T-cell (primary cell): ENCODE results near the gene TMCO2. TPM values are rescaled to one million over a fixed set of nuclear protein-coding genes. Genes with fewer than 3 reads are reported as not detected.

Source experiments
- ATAC-seq, 4 experiments: fragments of 200-7000 bp in 3 of 4; fragments of 150-1000 bp in 1 of 4; cut with Tn5 transposase; replicated peaks in 1 of 4; 1 replicate in 3 of 4; 2 replicates in 1 of 4; pipeline ENCODE4 v1.10.0; 2021; ENCODE audit warnings: moderate library complexity in 3 of 4, mild to moderate bottlenecking in 2 of 4, moderate number of reproducible peaks in 1 of 4
- CTCF ChIA-PET, 2 donors: fragments of 300-600 bp; sonication (Branson Sonifier 250); formaldehyde crosslinking; loops; one replicate each; lab custom pipeline; 2022; ENCODE audit warnings: antibody characterized with exemption in 2 of 2; lab: Charles Lee
- POLR2A ChIA-PET, 2 donors: fragments of 300-600 bp; sonication (Branson Sonifier 250); formaldehyde crosslinking; loops; one replicate each; lab custom pipeline; 2022; ENCODE audit warnings: antibody characterized with exemption in 2 of 2; lab: Charles Lee
- DNase-seq, 35 experiments: peaks; one replicate each; pipeline versions ENCODE4 v3.0.0 to v3.0.0-alpha.2; 2013 to 2023
- H3K27ac ChIP-seq: one replicate; pipeline ENCODE4 v1.5.1; 2013; ENCODE audit warnings: low read length
- H3K27me3 ChIP-seq, 2 experiments: replicated peaks in 1 of 2; 1 replicate in 1 of 2; 2 replicates in 1 of 2; pipeline versions ENCODE4 v1.6.1 to v1.7.0; 2013; ENCODE audit warnings: low read length in 1 of 2, mixed read lengths in 1 of 2; ENCODE audit not compliant: control insufficient read depth in 2 of 2, insufficient read depth in 2 of 2; ENCODE audit errors: extremely low read depth in 1 of 2
- H3K36me3 ChIP-seq, 2 donors: 1 replicate in 1 of 2; 2 replicates in 1 of 2; pipeline versions ENCODE4 v1.6.1 to v1.7.0; 2013; ENCODE audit warnings: low read length in 1 of 2; ENCODE audit not compliant: control insufficient read depth in 2 of 2, insufficient read depth in 1 of 2; ENCODE audit errors: extremely low read depth in 1 of 2
- H3K4me1 ChIP-seq, 2 experiments: 1 replicate in 1 of 2; 2 replicates in 1 of 2; pipeline versions ENCODE4 v1.6.1 to v1.7.0; 2013; ENCODE audit warnings: low read length in 2 of 2, mixed read lengths in 1 of 2; ENCODE audit not compliant: insufficient read depth in 2 of 2, control insufficient read depth in 1 of 2; ENCODE audit errors: extremely low read depth in 1 of 2
- H3K4me3 ChIP-seq, 2 donors: 1 replicate in 1 of 2; 2 replicates in 1 of 2; pipeline versions ENCODE4 v1.5.1 to v1.7.0; 2013; ENCODE audit warnings: mild to moderate bottlenecking in 2 of 2, low read length in 1 of 2, moderate library complexity in 1 of 2; ENCODE audit not compliant: control insufficient read depth in 1 of 2; ENCODE audit errors: extremely low read depth in 1 of 2
- H3K9me3 ChIP-seq: 2 replicates; pipeline ENCODE4 v1.7.0; 2013
- H3K27ac Mint-ChIP-seq, 2 donors: one replicate each; pipeline ENCODE4 v1.8.0; 2020 to 2021; ENCODE audit warnings: mild to moderate bottlenecking in 2 of 2, mixed read lengths in 2 of 2
- H3K27me3 Mint-ChIP-seq, 2 donors: one replicate each; pipeline ENCODE4 v1.8.0; 2021 to 2022; ENCODE audit warnings: mixed read lengths in 2 of 2
- H3K36me3 Mint-ChIP-seq: one replicate; pipeline ENCODE4 v1.8.0; 2021; ENCODE audit warnings: mixed read lengths
- H3K4me1 Mint-ChIP-seq, 3 donors: one replicate each; pipeline ENCODE4 v1.8.0; 2020 to 2022; ENCODE audit warnings: mixed read lengths in 3 of 3, mild to moderate bottlenecking in 1 of 3
- H3K4me3 Mint-ChIP-seq, 3 donors: one replicate each; pipeline ENCODE4 v1.8.0; 2020 to 2022; ENCODE audit warnings: mild to moderate bottlenecking in 3 of 3, mixed read lengths in 3 of 3, moderate library complexity in 3 of 3
- H3K9me3 Mint-ChIP-seq, 3 donors: one replicate each; pipeline ENCODE4 v1.8.0; 2020 to 2022; ENCODE audit warnings: mixed read lengths in 3 of 3
- WGBS: methylation state at CpG from one replicate; pipeline ENCODE4 v1.1.5; 2013; ENCODE audit warnings: missing lambda C conversion rate; ENCODE audit not compliant: insufficient coverage; 5-methylcytosine and 5-hydroxymethylcytosine counted together
- total RNA-seq, 35 experiments: library from RNA in 6 of 35; stranded (reverse) in 6 of 35; fragments of 120-200 nt in 1 of 35; gene quantifications; one replicate each; pipeline versions ENCODE4 v1.2.1 to v1.2.4 and lab custom pipeline; 2013 to 2026

The TMCO2 gene
- total RNA-seq, 5 donors from 2014 or later (not counting 1 experiment from before 2014, with no cell fraction given): not detected

DNA sequence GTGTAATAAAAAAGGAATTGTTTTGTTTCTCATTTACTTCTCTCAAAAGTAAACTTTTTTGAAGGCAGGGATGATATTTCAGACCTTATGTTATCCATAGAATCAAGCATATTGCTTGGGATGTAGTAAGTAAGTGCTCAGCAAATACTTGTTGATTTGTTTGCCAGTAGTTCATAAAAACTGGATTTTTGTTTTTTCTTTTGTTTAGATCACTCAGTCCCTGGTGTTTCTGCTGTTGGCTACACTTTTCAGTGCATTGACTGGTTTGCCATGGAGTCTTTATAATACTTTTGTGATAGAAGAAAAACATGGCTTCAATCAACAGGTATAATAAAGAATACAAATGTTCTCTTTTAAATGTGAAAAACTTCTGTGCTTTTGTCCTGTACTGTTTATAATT is 20.5 kb downstream of the TMCO2 start:
- ChIA-PET CTCF (interaction anchor here in 1 of 2 donors (0.6 kb wide), 1 partner anchor 17 kb away, joined by 3 read pairs; no protein-coding TSS in a partner anchor), POLR2A (no interaction called here)
- Mint-ChIP-seq H3K4me3 (no peak overlapping the region), H3K4me1 (peaks cover 11 to 15% (median 11%) of the 10 kb centered on the region in 3 donors), H3K36me3 (peaks cover 43% of the 10 kb centered on the region), H3K27me3 (no peaks in the 10 kb centered on the region), H3K9me3 (no peaks in the 10 kb centered on the region), H3K27ac (no peak overlapping the region)
- H3K27me3 ChIP-seq: no peaks in the 10 kb centered on the region
- ATAC-seq (no peak), DNase-seq (no peak)
- H3K36me3 ChIP-seq: peaks cover 8 to 69% of the 10 kb centered on the region in 2 donors
- no peaks in the 10 kb centered on the region for H3K4me1 ChIP-seq
- H3K9me3 ChIP-seq: no peaks in the 10 kb centered on the region
- no peak overlapping the region for H3K4me3 ChIP-seq
- no peak overlapping the region for H3K27ac ChIP-seq

DNA sequence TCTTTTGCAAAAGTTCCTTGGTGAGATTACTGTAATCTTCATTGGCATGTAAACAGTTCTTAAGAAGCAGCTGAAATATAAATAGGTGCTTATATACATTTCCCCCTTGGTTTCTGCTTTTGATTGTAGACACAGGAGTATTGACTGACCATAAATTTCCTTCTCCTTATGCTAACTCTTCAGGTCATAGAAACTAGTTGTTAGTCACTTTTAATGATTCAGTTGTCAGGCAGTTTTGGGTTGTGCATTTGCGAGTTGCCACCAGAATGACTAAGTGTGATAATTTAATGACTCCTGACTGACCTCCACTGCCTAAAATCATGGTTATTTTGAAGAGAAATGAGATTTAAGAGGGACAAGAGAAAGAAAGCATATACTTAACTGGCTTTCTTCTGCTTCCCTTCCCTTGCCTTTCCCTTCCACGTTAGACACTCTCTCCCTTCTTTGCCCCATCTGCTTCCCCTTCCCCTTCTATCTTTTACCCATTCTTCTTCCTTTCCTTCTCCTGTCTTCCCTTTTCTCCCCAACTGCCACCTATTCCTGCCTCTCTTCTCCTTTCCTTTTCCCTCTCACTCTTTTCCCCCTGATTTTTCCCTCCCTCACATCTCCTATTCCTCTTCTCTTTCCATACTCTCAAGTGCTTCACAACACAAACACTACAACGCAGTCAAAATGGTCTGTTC is 22.6 kb downstream of the TMCO2 start:
- peaks cover 4 to 66% of the 10 kb centered on the region in 2 donors for H3K36me3 ChIP-seq

DNA sequence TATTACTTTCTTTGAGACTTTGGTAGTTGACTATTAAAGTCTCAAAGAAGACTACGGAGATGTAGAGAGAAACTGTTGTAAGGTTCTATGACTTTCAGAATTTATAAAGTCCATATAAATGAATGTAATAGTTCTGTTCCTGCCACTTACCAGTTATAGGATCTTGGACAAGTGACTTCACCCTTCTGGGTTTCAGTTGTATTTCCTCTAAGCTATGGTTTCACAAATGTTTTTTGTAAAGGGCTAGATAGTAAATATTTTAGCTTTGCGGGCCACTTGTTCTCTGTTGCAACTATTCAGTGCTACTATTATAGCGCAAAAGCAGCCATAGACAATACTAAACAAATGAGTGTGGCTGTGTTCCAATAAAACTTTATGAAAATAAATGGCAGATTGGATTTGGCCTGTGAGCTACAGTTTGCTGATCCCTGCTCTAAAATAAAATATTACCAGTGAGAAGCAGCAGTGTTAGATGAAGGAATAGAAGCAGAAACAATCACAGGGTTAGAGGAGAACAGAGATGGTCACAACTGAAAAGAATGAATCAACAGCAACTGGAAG is 25.0 kb downstream of the TMCO2 start:
- no CpG with 5 or more reads among the region's 3 CpGs for WGBS

More for the DNA sequence above, 22.6 kb downstream of the TMCO2 start:
- no peaks in the 10 kb centered on the region for H3K27me3 Mint-ChIP-seq
- Histone ChIP-seq H3K4me1 (no peaks in the 10 kb centered on the region), H3K27me3 (no peaks in the 10 kb centered on the region), H3K27ac (no peak overlapping the region), H3K9me3 (no peaks in the 10 kb centered on the region), H3K4me3 (no peak overlapping the region)
- ChIA-PET CTCF (no interaction called here), POLR2A (interaction anchor here in 1 of 2 donors (0.6 kb wide), 1 partner anchor 155 kb away, joined by 3 read pairs; no protein-coding TSS in a partner anchor)
- no peak for ATAC-seq
- peaks cover 50% of the 10 kb centered on the region for H3K36me3 Mint-ChIP-seq
- DNase-seq: no peak
- H3K4me1 Mint-ChIP-seq: peaks cover 6 to 14% (median 6%) of the 10 kb centered on the region in 3 donors
- no peaks in the 10 kb centered on the region for H3K9me3 Mint-ChIP-seq
- whole genome bisulfite sequencing: 58% methylated on average over 2 of the region's 3 CpGs
- H3K27ac Mint-ChIP-seq: peak overlapping the region in 1 of 2 donors; percentile 22
- H3K4me3 Mint-ChIP-seq: no peak overlapping the region

DNA sequence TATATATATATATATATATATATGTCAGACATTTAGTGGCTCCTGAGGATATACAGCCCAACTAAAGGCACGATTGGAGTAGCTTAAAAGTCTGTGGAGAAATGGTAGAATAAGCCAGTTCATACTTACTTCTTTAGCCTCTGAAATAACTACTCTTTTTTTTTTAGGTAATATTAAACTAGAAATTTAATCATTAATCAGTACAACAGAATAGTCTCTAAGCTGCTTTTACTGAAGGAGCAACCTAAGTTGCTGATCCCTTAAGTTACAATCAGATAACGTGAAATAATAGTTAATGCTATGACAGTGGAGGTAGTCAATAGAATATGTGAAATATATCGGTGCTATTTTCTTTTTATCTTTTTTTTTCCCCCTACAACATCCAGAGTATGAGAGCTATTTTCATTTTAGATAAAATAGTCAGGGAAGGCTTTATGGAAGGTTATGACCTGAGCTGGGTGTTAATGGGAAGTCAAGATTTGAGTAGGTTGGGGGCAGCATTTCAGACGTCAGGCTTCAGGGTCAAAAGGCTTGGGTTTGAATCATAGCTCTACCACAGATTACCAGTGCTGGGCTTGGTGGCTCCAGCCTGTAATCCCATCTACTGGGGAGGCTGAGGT is 25.9 kb downstream of the TMCO2 start:
- Histone ChIP-seq H3K9me3 (no peaks in the 10 kb centered on the region), H3K27me3 (no peaks in the 10 kb centered on the region), H3K36me3 (peaks cover 0 to 57% of the 10 kb centered on the region in 2 donors), H3K4me1 (no peaks in the 10 kb centered on the region), H3K4me3 (no peak overlapping the region), H3K27ac (no peak overlapping the region)
- Mint-ChIP-seq H3K27me3 (no peaks in the 10 kb centered on the region), H3K4me1 (peaks cover 0 to 14% (median 0%) of the 10 kb centered on the region in 3 donors), H3K4me3 (no peak overlapping the region), H3K9me3 (no peaks in the 10 kb centered on the region), H3K36me3 (peaks cover 40% of the 10 kb centered on the region), H3K27ac (no peak overlapping the region)
- CTCF ChIA-PET: no interaction called here
- no CpG with 5 or more reads among the region's 4 CpGs for WGBS
- POLR2A ChIA-PET: interaction anchor here (0.6 to 0.7 kb wide), 2 partner anchors 41 to 277 kb away, joined by 3 to 6 read pairs; no protein-coding TSS in a partner anchor
- no peak for DNase-seq
- no peak for ATAC-seq

More for the DNA sequence above, 25.0 kb downstream of the TMCO2 start:
- Histone ChIP-seq H3K4me3 (no peak overlapping the region), H3K27me3 (no peaks in the 10 kb centered on the region), H3K4me1 (no peaks in the 10 kb centered on the region), H3K27ac (no peak overlapping the region), H3K9me3 (no peaks in the 10 kb centered on the region), H3K36me3 (peaks cover 0 to 67% of the 10 kb centered on the region in 2 donors)
- DNase-seq: no peak
- no peaks in the 10 kb centered on the region for H3K27me3 Mint-ChIP-seq
- ChIA-PET CTCF (interaction anchor here in 1 of 2 donors (0.6 kb wide), 1 partner anchor 103 kb away, joined by 4 read pairs; no protein-coding TSS in a partner anchor), POLR2A (interaction anchor here in 1 of 2 donors (0.7 kb wide), 1 partner anchor 278 kb away, joined by 3 read pairs; no protein-coding TSS in a partner anchor)
- no peak overlapping the region for H3K4me3 Mint-ChIP-seq
- H3K27ac Mint-ChIP-seq: no peak overlapping the region
- H3K4me1 Mint-ChIP-seq: peaks cover 0 to 14% (median 0%) of the 10 kb centered on the region in 3 donors
- peaks cover 47% of the 10 kb centered on the region for H3K36me3 Mint-ChIP-seq
- ATAC-seq: no peak
- H3K9me3 Mint-ChIP-seq: no peaks in the 10 kb centered on the region

DNA sequence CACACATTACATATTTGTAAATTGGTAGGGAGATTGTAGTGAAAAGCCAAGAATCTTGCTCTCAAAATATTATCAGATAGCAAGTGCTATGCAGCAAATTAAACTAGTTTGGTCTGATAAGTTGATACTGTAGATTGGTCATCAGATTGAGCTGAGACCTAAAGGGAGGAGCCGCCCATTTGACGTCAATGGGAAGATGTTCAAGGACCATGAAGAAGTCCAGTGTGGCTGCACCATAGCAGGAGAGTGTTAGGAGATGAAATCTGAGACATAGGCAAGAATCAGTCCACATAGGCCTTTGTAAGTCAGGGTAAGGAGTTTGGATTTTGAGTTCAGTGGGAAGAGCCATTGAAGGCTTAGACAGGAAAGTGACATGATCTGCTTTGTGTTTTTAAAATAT is 26.6 kb downstream of the TMCO2 start:
- Mint-ChIP-seq H3K36me3 (peaks cover 40% of the 10 kb centered on the region), H3K4me3 (no peak overlapping the region), H3K4me1 (peaks cover 0 to 14% (median 0%) of the 10 kb centered on the region in 3 donors), H3K27ac (no peak overlapping the region), H3K27me3 (no peaks in the 10 kb centered on the region), H3K9me3 (no peaks in the 10 kb centered on the region)
- ChIA-PET CTCF (no interaction called here), POLR2A (no interaction called here)
- Histone ChIP-seq H3K27me3 (no peaks in the 10 kb centered on the region), H3K4me1 (no peaks in the 10 kb centered on the region), H3K36me3 (peaks cover 0 to 54% of the 10 kb centered on the region in 2 donors), H3K9me3 (no peaks in the 10 kb centered on the region), H3K27ac (no peak overlapping the region), H3K4me3 (no peak overlapping the region)
- 100% methylated on average over 2 of the region's 2 CpGs for whole genome bisulfite sequencing
- DNase-seq (no peak), ATAC-seq (no peak)

DNA sequence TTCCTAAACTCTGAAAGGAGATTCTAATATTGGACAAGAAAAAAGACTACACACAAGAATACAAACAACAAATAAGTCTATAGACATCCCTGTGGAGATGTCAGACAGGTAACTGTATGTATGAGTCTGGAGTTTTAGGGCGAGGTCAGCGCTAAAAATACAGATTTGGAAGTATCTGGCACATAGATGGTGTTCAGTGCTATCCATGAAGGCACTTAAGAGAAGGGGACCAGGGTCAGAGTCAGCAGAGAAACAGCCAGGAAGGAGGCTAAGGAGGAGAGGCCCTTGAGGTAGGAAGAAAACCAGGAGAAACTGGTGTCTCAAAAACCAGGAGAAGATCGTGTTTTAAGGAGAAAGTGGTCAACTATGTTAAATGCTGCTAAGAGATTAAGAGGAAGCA is 28.4 kb downstream of the TMCO2 start:
- Mint-ChIP-seq H3K27ac (peak overlapping the region in 1 of 2 donors; percentile 13), H3K4me3 (no peak overlapping the region), H3K9me3 (no peaks in the 10 kb centered on the region), H3K27me3 (no peaks in the 10 kb centered on the region), H3K36me3 (peaks cover 36% of the 10 kb centered on the region), H3K4me1 (peaks cover 0 to 14% (median 0%) of the 10 kb centered on the region in 3 donors)
- no peaks in the 10 kb centered on the region for H3K4me1 ChIP-seq
- POLR2A ChIA-PET: interaction anchor here in 1 of 2 donors (0.6 kb wide), 1 partner anchor 69 kb away, joined by 3 read pairs; no protein-coding TSS in a partner anchor
- WGBS: 100% methylated on average over 1 of the region's 3 CpGs
- H3K27me3 ChIP-seq: no peaks in the 10 kb centered on the region
- H3K4me3 ChIP-seq: no peak overlapping the region
- DNase-seq (no peak), ATAC-seq (no peak)
- CTCF ChIA-PET: interaction anchor here (0.6 to 0.7 kb wide), 2 partner anchors 55 to 92 kb away, joined by 4 to 6 read pairs; no protein-coding TSS in a partner anchor
- no peaks in the 10 kb centered on the region for H3K9me3 ChIP-seq
- H3K36me3 ChIP-seq: peaks cover 0 to 45% of the 10 kb centered on the region in 2 donors
- H3K27ac ChIP-seq: no peak overlapping the region
